ENCODE data around the gene GRAMD1A. TPM values are rescaled to one million over a fixed set of nuclear protein-coding genes. Genes with fewer than 3 reads are reported as not detected.

The GRAMD1A gene
- total and polyA plus RNA-seq, 2 of the 8 experiments (the other 6 are each of a cell fraction or from before 2014, with no cell fraction given): 113 to 154 TPM

GRCh38 chr19:35042954-35043604, 43.0 kb downstream of the GRAMD1A start:
- Histone ChIP-seq H4K91ac (replicated peaks; ENCODE audit: insufficient read length, low read length) (no peak overlapping the region), H2BK20ac (ENCODE audit: low read length) (no peak overlapping the region), H3K79me1 (ENCODE audit: low read depth, low read length) (no peaks in the 10 kb centered on the region), H2BK120ac (replicated peaks; ENCODE audit: low read depth, low read length) (no peak overlapping the region), H3K23ac (ENCODE audit: insufficient read length) (no peak overlapping the region), H3K4me1 (replicated peaks in 1 of 4; ENCODE audit: control insufficient read depth in 3 of 4, insufficient read depth in 4 of 4, low read length in 3 of 4) (peaks cover 5 to 39% (median 25%) of the 10 kb centered on the region in 4 experiments), H3K14ac (ENCODE audit: insufficient read length) (no peak overlapping the region), H2AK5ac (ENCODE audit: low read depth, low read length) (no peak overlapping the region), H4K5ac (ENCODE audit: insufficient read length, low read depth, low read length) (no peak overlapping the region), H4K8ac (ENCODE audit: extremely low read depth, insufficient read depth, low read length) (no peak overlapping the region; the same call in 1 of the 2 replicates), H3K4me2 (ENCODE audit: insufficient read depth in 1 of 2, low read depth in 2 of 2, low read length in 2 of 2) (no peak overlapping the region; a peak in 1 of 4 replicates), H3K9me3 (ENCODE audit: insufficient read depth in 2 of 2, low read depth in 1 of 2, low read length in 1 of 2) (no peaks in the 10 kb centered on the region), H3K18ac (ENCODE audit: extremely low read depth, low read length) (no peak overlapping the region), H3K56ac (replicated peaks; ENCODE audit: insufficient read length, low read depth, low read length) (no peak overlapping the region), H4K20me1 (replicated peaks in 1 of 2; ENCODE audit: control insufficient read depth in 1 of 2, insufficient read depth in 2 of 2, low read length in 2 of 2) (peaks cover 2 to 5% of the 10 kb centered on the region in 2 experiments), H3K4ac (replicated peaks; ENCODE audit: insufficient read length, low read depth, low read length) (no peak overlapping the region), H2AFZ (ENCODE audit: low read length) (no peak overlapping the region), H3K9ac (replicated peaks in 1 of 4; ENCODE audit: extremely low read depth in 1 of 4, low read depth in 3 of 4, low read length in 3 of 4) (no peak overlapping the region), H2BK12ac (ENCODE audit: low read depth, low read length) (no peak overlapping the region), H3K36me3 (ENCODE audit: control insufficient read depth in 2 of 4, insufficient read depth in 4 of 4, low read length in 3 of 4) (no peaks in the 10 kb centered on the region; a peak in 1 of 8 replicates), H3K27ac (ENCODE audit: low read depth, low read length) (no peak overlapping the region), H2BK15ac (ENCODE audit: low read length) (no peak overlapping the region), H2BK5ac (ENCODE audit: low read depth, low read length) (peak overlapping the region; percentile 93; the same call in 1 of the 2 replicates), H3K4me3 (ENCODE audit: extremely low read depth in 1 of 4, insufficient read depth in 2 of 4, low read depth in 3 of 4, low read length in 4 of 4) (no peak overlapping the region), H3K79me2 (ENCODE audit: control insufficient read depth in 1 of 2, insufficient read depth in 2 of 2, low read length in 2 of 2) (peaks cover 0 to 12% of the 10 kb centered on the region in 2 experiments; a peak in 1 of 4 replicates), H3K27me3 (replicated peaks in 1 of 4; ENCODE audit: control insufficient read depth in 3 of 4, extremely low read depth in 1 of 4, insufficient read depth in 3 of 4, low read length in 3 of 4) (no peaks in the 10 kb centered on the region), H3K23me2 (ENCODE audit: low read depth, low read length) (peaks cover 7% of the 10 kb centered on the region; the same call in 1 of the 2 replicates)
- WGBS, 2 experiments (ENCODE audit: extremely low coverage in 1 of 2, insufficient coverage in 1 of 2, insufficient read length in 1 of 2, insufficient replicate concordance in 2 of 2, low coverage in 1 of 2, low lambda C conversion rate in 2 of 2, missing lambda C conversion rate in 1 of 2): 89% methylated on average over 14 of the region's 14 CpGs; no CpG with 5 or more reads in 1 of the 2 experiments
- CTCF ChIA-PET (ENCODE audit: partially characterized antibody): interaction anchor here (0.7 to 6.4 kb wide), 20 partner anchors 8 to 263 kb away, joined by 3 to 105 read pairs (median 7); partner anchors contain the start of genes FXYD3 and LGI4
- DNase-seq (ENCODE audit: low read depth in 1 of 2, low spot score in 2 of 2) (no peak), FAIRE-seq (no peak)
- POLR2A ChIA-PET (ENCODE audit: partially characterized antibody): interaction anchor here (0.7 to 2.5 kb wide), 7 partner anchors 9 to 54 kb away, joined by 3 to 18 read pairs (median 4); no protein-coding TSS in a partner anchor
- no peak for TF ChIP-seq FOSL1 (IDR thresholded peaks at IDR 0.05; ENCODE audit: insufficient read depth, low read depth, low read length)

All from H1 (cell line).